CD4-positive, alpha-beta T cell treated with Interleukin-21 for 1 hour (primary cell): ENCODE measurements around the gene CCNO.

Experiments used
- DNase-seq: peaks from one replicate; pipeline ENCODE4 v3.0.0-alpha.2; 2020

CCNO gene, protein sequence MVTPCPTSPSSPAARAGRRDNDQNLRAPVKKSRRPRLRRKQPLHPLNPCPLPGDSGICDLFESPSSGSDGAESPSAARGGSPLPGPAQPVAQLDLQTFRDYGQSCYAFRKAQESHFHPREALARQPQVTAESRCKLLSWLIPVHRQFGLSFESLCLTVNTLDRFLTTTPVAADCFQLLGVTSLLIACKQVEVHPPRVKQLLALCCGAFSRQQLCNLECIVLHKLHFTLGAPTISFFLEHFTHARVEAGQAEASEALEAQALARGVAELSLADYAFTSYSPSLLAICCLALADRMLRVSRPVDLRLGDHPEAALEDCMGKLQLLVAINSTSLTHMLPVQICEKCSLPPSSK

DNA sequence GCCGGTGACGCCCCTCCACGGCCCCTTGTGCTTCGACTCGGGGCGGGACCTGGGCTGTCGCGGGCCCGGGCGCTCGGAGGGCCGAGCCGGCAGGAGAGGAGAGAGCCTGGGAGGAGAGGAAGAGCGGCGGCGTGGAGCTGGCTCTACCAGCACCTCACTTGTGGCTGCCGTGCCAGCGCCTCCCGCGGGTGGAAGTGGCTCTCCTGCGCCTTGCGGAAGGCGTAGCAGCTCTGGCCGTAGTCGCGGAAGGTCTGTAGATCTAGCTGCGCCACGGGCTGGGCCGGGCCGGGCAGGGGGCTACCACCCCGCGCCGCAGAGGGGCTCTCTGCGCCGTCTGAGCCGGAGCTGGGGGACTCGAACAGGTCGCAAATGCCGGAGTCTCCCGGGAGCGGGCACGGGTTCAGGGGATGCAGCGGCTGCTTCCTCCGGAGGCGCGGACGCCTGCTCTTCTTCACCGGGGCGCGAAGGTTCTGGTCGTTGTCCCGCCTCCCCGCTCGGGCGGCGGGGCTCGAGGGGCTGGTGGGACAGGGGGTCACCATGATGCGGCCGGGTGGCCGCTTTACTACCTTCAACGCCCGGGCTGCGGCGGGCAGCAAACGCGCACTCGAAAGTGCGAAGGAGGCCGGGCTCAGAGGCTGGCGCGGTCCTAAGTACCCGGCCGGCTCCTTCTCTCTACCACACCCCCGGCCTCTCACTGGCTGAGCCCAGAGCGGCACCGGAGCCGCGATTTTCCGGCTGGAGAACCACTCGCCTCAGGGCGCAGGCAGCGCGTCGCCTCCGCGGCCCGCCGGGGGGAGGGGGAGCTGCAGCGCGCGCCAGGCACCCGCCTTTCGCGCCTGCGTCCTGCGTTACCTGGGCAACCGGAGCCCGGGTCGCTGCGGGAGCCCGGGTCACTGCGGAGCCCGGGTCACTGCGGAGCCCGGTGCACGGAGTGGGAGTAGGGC lies at the start of gene CCNO:
Gene CCNO, minus strand, starts transcription at position 624 of the 944 bp plus-strand sequence. Its CDS starts 85 bp downstream, at position 539.
- peak; percentile 68 for DNase-seq

DNA sequence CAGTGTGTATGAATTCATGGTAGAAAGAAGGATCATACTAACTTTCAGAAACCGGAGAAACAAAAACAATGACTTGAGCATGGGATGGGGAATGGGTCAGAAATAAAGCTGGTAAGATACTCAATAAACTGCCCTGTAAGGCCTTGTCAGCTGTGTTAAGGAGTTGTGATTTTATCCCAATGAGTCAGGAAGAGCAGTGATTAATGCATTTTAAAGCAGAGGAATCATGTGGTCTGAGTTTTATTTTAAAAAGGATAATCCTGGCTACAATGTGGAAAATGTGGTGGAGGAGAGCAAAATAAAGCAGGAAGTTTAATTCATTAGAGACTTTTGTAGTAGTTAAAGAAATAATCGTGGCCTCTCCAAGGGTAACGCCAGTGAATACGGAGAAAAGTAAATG lies 45.4 kb upstream of the CCNO start:
- no peak for DNase-seq

DNA sequence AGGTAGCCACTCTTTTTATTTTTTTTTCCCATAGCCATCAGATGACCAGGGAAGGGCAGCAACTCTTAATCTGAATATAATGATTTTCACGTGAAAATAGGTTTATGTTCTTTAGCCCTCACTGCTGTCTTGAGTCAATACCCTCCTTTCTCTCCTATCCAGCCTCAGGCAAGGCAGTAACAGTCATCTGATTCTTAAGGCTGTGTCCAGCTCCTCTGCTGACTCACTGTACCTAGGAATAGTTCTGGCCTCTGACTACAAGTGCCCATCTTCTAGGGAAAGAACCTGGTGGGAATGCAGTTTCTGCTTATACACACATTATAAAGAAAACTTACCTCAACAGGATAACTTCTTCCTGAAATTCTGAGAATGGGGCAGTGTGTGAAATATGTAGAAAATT lies 43.4 kb upstream of the CCNO start:
- no peak for DNase-seq

GRCh38 chr5:55258339-55258738 lies 24.9 kb upstream of the CCNO start:
- DNase-seq, result no peak

DNA sequence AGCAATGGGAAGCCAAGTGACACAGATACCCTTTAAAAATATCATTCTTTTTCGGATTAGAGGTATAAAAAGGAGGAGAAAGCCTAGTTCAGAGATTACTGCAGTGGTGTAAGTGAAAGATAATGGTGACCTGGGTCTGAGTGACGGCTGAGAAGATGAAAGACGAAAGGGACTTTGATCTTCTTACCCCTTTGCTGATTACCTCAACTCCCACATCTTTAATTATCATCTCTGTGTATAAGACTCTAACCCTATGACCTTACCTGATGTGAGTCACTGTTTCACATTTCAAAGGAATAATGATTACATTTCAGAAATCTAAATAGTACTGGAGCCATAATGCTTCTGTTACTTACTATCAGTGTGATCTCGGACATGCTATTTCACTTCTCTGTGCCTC lies 21.4 kb upstream of the CCNO start:
- no peak for DNase-seq

GRCh38 chr5:55250064-55250463 lies 16.7 kb upstream of the CCNO start:
- DNase-seq, result no peak

GRCh38 chr5:55241746-55242145 lies 8.3 kb upstream of the CCNO start:
- no peak for DNase-seq

DNA sequence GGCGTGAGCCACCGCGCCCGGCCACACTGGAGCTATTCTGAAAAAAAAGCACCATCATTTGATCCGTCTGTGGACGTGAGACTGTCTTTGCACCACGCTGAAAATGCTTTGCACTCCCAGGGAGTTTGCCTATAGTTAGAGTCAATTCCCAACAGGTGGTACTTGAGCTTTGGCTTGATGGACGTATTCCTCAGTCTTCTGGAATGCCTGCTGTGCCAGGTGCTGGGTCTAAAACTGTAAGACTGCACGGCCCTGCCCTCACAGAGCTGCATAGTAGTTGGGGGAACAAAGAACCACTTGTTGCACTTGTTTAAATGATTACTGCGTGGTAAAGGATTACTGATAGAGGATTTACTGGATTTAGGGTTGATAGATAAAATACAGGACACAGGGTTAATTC lies 3.4 kb upstream of the CCNO start:
- no peak for DNase-seq

DNA sequence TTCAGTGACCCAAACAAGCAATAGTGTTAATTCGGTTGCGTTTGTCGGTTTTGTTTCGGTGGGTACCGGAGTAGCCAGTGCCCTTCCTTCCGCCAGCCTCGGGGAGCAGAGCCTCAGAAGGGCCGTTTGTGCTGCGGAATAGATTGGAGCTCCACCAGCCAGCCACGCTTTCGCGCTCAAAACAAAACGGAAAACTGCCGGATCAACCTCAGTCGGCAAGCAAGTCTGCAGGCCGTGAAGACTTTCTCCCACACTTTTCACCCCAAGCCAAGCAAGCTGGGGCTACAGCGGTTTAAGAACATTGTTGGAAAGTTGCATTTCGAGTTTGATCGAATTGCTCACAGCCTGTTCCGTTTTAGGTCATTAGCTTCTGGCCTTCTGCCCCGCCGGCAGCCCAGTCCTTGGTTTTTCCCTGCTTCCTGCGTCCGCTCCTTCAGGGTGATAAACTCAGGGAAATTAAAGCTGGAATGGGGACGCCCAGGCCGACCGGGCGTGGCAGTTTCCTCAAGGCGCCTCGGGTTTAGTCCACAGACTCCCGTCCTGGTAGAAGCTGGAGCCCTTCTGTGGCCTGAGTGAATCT lies 803 bp upstream of the CCNO start:
- DNase-seq, result no peak

DNA sequence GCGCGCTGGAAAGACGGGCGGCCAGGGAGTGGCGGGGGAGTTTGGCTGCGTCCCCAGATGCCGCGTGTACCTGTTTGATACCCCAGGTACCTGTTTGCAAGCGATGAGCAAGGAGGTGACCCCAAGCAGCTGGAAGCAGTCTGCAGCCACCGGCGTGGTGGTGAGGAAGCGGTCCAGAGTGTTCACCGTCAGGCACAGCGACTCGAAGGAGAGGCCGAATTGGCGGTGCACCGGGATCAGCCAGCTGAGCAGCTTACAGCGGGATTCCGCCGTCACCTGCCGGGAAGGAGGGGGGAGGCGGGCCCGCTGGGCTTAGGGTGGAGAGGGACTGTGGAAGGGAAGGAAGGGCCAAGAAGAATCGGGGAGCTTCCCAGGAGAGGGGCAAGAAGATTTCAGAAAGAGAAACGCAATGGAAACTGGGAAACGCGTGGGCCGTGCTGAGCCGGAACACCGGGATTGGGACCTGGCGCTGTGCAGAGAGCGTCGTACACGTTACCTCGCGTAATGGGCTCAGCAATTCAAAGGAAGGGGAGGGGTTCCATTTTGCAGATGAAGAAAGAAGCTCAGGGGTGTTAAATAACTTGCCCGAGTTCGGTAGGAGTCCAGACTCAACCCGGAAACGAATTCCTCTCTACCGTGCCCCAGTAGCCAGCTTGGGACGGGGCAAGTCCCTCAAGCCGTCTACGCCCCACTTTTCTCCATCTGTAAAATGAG lies 980 bp downstream of the CCNO start:
- DNase-seq, result no peak

- DNase-seq, result no peak
Measured at GRCh38 chr5:55231919-55232270, 1.5 kb downstream of the CCNO start.

- no peak for DNase-seq
Measured at GRCh38 chr5:55231029-55231918, 2.1 kb downstream of the CCNO start.

DNA sequence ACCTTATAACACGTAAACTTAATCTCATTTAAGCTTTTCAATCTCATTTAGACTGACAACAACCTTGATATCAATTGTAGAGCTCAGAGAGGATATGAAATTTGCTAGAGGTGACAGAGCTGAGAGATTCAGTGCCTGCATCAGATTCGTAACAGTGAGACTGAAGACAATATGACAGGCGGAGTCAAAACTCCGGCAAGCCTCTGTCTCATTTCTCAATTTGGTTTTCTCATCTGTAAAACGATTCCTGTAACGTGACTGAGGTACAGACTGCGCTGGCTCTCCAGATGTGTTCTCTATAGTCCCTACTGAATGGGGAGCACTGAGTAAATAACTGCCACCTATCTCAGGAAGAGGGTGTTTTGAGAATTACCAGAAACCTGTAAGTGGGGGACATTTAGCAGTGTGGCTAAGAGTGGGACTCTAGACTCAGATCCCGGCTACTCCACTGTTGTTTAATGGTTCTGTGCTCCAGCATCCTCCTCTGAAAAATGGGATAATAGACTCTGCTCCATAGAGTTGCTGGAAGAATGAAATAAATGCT lies 3.2 kb downstream of the CCNO start:
- DNase-seq, result no peak

DNA sequence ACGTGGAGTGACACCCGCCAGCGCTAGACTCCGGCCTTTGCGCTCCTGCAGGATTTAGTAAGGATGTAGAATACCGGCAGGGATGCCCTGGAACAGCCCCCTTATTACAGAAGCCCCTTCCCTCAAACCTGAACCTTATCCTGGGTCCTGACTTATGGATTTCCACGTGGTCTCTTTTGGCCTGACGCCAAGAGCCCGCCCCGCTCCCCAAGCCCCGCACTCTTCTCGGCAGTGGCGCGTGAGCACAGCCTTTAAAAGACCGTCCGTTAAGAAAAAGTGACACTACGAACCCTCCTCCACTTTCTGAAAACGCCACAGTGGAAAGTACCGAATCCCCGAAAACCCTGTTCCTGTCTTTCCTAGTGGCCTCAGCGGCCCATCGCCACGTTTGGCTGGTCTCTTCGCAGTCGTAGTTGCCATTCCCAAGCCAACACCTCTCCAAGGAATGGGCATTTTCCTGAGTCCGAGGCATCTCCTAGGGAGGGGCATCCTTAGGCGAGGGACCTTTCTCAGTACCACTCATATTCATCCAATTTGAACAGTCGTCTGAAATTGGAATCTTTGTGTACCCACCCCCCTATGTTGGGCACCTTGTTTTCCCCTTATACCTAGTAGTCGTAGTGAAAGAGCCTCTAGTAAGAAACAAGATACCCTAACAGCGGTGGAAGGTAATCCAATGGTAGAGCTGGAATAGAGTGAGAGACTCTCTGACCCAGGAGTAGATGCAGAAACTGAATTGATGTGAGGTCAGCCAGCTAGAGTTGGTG lies 5.6 kb downstream of the CCNO start:
- DNase-seq, result no peak

DNA sequence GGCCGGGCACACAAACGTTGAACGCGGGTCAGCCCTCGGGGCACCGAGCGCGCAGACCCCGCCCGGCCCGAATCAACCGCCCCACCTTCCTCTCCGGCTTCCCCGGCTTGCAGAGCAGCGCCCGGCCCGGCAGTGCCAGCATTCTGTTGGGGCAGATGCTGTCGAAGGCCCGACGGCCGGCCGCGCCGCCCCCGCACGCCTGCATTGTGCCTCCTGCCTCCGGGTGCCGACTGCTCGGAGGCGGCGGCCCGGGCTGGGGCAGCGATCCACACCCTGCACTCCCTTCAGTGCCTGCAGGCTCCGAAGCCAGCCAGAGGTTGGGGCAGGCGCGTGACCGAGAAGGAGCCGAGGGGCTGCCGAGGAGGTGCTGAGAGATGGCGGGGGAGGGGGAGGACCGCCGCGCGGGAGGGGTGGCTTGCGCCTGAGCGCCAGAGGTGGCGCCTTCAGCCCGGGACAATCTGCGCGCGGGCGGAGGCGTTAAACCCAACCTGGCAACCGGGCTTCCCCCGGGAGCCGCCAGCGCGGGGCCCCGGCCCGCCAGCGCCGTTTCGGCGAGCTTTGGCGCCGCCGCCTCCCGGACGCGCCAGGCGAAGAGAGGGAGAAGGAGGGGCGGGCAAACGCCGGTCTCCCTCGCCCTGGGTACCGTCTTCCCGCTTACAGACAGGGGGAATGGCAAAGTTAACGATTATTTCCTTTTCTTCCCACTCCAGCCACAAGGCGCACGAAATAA lies 6.3 kb downstream of the CCNO start, which contains the start of gene MCIDAS:
Gene MCIDAS, minus strand, starts transcription at position 382 of the 730 bp plus-strand sequence. Its CDS starts 177 bp downstream, at position 205.
- peak; percentile 47 for DNase-seq

DNA sequence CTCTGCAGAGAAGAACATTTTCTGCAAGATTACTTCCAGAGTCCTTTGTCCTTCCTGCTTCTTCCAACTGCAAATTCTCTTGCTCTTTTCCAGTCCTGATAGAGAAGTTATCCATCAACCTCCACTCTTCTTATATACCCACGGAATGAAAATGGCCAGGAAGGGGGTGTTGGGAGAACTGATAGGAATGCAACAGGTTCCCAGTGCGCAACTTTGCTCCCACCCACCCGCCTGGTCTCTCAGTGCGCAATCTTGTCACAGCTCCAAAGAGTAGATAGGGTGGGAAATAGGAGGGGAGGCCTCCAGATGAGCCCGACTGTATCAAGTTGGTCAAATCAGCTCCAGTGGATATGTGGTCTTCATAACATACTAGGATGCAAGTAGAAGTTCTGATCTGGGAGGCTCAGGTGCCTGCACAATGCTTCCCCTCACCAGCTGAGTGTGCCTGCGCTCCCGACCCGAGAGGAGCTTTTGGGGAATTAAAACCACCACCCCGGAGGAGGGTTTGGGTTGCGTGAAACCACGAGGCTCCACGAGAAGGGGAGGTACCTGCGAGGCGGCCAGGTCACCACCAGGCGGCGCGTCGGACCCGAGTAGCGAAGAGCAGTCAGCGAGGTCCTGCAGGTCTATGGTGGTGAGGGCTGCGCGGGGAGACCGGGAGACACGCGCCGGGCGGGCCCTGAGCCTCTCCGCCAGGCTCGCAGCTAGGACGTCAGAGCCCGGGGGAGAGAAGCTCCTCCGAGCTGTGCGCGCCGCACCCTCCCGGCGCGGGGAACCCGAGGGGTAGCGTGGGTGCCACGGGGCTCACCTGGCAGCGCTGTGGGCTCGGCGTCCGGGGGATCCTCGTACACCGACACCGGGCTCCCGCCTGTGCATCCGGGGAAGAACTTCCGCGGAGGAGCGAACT lies 7.1 kb downstream of the CCNO start:
- DNase-seq, result no peak

DNA sequence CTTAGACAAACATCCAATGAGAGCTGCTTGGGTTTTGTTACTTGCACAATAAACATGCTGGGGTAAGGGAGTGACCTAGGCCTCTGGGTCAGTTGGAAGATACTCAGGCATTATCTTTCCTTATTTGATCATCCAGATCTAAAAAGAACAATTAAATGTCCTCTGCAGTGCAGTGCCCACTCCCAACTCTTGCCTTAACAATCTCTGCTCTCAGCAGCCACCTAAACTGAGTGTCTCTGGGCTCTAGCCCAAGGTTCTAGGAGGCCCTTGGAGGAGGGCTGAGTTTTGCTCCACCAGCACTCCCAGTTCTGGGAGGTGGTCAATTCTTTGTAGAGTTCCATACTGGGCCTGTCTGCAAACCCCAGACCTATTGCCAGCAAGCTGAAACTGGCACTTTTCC lies 8.1 kb downstream of the CCNO start:
- no peak for DNase-seq

GRCh38 chr5:55223812-55224240 lies 9.6 kb downstream of the CCNO start:
- no peak for DNase-seq
